ENCODE data around the gene CGB2.
"Not testable (repeated sequence)": the region's sequence is repeated elsewhere in the genome, so short reads cannot be mapped to it uniquely, and the experiment has no call there.

Gene CGB2

DNA sequence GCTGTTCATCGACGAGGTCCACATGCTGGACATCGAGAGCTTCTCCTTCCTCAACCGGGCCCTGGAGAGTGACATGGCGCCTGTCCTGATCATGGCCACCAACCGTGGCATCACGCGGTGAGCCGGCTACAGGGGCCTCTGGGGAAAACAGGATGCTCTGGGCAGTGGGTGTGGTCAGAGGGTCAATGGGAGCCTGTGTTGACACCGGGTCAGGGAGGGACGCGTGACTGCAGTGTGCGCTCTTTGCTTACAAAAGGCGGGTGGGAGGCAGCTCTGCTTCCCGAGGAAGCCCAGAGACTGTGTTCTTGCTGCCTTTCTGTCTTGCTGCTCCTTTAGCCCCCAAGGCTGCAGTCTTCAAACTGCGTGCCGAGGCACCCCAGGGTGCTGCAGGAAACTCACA lies 20.5 kb upstream of the CGB2 start:
- DNase-seq, result no peak

DNA sequence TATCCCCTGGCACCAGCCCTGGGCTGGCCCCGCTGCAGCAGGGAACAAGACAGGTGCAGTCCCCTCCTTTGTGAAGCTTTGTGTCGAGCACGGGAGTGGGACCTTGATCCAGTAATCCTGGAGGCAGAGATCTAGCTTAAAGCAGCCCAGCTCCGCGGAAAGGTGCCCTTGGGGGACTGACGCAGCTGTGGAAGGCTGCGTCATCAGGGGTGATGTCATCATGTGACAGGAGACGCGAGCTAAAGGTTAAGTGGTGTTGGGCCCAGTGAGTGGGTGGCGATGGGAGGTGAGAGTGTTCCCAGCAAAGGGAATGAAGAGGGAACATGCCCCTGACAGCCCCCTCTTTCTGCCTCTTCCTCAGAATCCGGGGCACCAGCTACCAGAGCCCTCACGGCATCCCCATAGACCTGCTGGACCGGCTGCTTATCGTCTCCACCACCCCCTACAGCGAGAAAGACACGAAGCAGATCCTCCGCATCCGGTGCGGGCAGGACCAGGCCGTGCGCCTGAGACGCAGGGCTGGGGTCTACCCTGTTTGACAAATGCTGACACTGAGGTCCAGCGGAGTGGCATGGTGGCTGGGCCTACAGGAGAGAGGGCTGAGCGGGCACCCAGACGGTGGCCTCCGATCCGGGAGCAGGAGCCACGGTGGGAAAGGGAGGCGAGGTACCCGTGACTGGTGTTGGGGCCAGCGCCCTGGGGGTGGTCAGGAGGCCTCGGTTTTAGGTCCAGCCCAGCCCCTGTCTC lies 17.4 kb upstream of the CGB2 start:
- DNase-seq, result no peak

DNA sequence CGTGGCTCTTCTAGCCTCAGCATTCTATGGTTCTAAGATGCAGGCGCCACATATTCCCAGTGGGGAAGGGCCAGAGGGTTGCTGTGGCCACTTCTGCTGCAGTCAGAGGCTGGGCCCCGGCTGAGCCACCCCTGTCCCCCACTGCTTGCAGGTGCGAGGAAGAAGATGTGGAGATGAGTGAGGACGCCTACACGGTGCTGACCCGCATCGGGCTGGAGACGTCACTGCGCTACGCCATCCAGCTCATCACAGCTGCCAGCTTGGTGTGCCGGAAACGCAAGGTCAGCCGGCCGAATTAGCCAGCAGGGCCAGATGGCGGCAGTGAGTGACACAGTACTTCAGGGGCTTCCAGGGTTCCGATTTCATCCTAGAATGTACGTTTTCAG lies 16.8 kb upstream of the CGB2 start:
- DNase-seq, result no peak

DNA sequence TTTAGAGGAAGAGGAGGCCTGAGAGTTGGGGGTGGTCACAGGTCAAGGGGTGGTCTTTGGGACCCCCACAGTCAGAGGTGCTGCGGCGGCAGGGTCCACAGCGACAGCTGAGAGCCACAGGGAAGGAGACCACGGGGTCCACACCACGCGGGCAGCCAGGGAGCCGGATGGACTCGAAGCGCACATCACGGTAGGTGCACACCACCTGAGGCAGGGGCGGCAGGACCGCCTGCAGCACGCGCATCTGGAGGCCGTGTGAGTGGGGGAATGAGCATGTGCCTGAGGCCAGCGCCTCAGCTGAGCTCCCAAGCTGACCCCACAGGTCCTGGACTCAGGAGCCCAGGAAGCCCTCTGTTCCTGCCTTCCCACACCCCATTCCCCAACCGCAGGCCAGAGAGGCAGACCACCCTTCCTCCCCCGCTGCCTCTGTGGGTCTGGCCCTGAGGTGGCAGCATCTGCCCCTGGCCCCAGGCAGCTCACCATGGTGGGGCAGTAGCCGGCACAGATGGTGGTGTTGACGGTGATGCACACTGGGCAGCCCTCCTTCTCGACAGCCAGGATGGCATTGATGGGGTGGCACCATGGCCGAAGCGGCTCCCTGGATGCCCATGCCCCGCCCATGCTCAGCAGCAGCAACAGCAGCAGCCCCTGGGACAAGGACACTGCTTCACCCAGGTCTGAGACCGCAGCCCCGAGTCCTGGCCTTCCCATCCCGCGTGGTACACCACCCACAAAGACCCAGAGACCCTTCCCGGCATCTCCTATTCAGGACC lies 15.4 kb upstream of the CGB2 start:
- DNase-seq, result no peak

DNA sequence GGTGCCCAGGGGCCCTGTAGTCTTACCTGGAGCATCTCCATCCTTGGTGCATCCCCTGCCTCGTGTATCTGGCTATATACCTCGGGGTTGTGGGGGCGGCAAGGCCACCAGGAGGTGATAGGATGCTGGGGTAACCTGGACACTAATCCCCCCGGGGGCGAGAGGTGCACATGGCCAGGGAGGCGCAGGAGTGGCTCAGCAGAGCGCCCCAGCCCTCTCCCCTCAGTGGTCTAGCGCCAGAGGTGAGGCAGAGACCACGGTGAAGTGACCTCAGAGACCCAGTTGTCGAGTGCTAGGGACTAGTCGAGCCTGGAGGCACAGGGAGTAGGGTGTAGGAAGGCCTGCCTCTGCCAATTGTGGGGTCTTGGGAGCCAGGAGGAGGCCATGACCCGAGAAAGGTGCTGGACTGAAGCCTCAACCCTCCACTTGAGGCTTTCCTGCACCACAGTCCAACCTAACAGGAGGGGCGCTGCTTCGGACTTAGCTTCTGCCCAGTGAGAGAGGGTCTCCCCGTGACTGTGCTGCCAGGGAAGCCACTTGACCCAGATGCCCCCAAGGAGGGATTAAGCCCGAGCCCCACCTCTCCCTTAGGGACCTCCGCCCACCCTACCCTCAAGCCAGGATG lies 14.5 kb upstream of the CGB2 start, which contains the start of gene LHB:
Gene LHB (minus strand): TSS at position 51 of the 625 bp plus-strand sequence. CDS start 10 bp downstream, at position 41.
- DNase-seq, result no peak

DNA sequence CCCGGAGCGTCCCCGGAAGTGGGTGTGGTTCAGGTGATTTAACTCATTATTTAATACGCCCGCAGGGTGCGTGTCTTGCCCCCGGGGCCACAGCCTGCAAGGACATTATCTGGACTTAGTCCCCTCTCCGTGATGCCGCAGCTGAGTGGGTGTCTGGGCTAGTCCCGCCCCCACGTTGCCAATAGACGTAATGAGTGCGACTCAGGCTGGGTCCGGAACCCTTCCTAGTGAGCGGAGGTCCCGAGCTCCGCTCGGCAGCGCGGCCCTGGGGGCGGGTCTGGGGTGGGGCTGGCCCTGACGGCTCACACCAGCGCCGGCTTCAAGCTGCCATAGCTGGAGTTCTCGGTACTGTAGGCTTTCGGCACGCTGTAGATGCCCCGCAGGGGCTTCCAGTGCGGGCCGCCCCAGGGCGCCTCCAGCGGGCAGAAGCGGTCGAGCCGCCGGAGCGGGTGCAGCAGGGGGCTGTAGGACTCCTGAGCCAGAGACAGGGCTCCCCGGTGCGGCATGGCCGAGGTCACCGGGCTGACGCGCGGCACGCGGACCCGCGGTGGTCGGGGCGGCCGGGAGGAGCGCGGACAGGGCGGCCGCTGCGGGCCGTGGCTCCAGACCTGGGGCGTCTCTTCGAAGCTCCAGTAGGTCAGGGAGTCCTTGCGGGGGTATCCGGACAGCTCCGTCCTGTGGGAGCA lies 13.9 kb upstream of the CGB2 start:
- peak; percentile 71 for DNase-seq

DNA sequence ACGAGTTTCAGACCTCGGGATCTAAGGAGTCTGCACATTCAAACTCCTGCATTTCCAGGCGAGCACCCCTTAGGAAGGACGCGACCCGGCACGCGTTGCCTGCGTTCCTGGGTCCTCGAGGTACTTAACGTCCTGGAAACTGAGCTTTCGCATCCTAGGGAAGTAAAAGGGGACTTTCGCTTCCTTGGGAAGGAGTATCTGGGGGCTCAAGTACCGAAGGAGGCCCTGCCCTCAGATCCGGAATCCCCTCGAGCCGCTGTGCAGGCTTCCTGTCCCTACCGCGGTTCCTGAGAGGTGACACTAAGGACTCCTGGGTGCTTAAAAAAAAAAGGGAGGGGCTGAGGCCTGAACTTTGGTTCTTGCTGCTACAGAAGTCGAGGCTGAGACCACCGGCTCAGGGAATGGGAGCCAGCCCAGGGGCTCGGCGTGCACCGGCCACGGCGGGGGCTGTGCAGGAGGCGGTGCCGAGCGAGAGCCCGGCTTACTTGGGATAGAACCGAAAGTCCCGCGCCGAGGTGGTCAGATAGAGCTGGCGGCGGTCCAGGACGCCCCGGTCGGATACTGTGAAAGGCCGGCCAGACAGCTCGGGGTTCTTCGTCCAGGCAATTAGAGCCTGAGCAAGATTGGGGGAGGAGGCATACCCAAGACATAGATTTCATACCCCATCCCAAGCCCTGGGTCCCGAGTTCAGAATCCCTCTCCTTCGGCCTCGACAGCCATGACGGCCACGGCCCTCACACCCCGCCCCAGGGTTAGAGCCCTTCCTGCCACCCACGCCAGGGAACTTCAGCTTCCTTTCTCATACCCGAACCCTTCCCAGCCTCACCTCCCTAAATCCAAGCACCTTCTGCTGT lies 13.1 kb upstream of the CGB2 start:
- DNase-seq, result peak; percentile 36

DNA sequence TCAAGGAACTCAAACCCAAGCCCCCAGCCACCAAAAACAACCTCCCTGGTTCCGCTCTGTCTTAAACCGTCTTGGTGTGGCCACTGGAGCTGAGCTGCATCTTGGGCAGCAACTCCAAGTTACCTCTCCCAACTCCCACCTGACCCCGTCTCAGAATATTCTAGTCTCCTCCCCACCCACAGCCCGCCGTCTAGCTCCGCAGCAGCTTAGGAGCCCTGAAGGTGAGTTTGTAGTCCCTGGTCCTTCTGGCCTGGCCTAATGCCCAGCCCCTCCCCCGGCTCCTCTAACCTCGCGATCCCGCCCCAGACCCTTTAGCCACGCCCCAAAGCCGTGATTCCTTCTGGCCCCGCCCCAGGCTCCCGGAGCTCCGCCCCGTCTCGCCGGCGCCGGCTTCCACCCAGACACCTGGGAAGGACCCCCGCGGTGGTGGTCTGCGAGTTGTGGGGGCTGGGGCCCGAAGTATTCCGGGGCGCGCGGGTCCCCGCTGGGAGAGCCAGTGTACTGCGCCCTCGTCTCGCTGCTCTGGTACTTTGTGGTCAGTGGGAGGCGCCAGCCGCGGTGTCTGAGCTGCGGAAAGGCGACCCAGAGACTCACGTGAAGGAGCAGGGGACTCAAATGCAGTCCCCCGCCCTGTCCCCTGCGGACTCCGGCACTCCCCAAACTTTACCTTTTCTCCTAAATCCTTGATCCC lies 12.3 kb upstream of the CGB2 start:
- DNase-seq, result peak; percentile 72

DNA sequence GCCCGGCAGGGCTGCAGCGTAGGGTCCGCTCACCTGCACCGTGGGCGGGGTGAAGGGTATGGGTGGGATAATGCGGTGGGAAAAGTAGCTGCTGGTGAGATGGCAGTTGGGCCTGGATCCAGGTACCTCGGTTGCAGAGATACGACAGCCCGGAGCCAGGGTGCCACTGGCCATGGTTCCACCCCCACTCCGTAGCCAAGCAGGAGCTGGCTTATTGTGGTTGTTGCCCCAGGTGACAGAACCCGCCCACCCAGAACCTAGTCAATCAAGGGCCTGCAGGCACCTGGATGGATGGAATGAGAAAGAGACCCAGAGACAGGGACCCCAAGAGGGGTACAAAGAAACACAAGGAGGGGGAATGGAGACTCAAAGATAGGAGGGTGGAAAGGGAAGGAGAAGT lies 11.3 kb upstream of the CGB2 start:
- no peak for DNase-seq

DNA sequence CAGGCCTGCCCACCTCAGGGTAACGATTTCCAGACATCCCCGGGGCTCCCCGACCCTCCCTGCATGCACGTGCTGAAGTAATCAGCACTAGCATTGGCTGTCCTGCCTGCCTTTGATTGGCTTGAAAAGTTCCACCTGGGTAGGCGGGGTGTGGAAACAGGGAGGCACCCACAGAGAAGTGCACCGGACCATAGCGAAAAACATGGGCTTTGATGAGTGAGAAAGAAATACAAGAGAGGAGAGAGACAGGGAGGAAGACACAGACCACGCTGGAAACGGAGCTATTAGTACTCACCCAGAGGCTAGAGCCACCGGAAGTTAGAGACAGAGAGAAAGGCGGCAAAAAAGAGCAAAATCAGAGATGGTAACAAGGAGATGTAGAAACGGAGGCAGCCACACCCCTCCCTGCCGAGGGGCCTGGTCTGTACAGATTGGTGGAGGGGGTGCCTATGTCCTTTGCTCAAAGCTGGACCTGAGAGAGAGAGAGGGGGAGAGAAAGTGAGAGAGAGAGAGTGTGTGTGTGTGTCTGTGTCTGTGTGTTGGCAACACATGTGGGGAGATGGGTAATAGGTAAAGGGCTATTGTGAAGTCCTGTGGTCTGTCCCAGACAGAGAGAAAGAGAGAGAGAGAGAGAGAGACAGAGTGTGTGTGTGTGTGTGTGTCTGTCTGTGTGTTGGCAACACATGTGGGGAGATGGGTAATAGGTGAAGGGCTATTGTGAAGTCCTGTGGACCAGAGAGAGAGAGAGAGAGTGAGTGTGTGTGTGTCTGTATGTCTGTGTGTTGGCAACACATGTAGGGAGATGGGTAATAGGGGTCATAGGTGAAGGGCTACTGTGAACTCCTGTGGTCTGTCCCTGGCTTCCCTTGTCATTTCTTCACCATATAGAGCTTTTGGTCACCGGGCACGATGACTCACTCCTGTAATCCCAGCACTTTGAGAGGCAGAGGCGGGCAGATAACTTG lies 10.5 kb upstream of the CGB2 start:
- DNase-seq, result no peak

DNA sequence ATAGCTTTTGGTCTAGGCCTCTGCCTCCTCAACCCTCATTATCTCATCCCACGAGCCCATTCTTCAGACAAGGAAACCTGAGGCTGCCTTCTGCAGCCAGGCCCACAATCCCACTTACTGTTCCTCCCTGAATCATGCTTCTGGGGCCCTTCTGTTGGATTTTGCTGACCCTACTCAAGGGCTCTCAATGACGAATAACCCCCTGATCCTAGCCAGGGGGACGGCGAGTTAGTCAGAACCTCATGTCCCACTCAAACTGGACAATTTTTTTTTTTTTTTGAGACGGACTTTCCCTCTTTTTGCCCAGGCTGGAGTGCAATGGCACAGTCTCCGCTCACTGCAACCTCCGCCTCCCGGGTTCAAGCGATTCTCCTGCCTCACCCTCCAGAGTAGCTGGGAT lies 9.6 kb upstream of the CGB2 start:
- DNase-seq, result no peak

DNA sequence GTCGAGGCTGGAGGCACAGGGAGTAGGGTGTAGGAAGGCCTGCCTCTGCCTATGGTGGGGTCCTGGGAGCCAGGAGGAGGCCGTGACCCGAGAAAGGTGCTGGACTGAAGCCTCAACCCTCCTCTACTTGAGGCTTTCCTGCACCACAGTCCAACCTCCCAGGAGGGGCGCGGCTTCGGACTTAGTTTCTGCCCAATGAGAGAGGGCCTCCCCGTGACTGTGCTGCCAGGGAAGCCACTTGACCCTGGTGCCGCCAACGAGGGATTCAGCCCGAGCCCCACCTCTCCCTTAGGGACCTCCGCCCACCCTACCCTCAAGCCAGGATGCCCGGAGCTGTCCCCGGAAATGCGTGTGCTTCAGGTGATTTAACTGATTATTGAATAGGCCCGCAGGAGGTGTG lies 7.5 kb upstream of the CGB2 start, which contains the start of gene CGB3:
Gene CGB3 (minus strand): TSS at position 101 of the 400 bp plus-strand sequence. CDS start 362 bp downstream, outside the sequence.
- not testable (repeated sequence) for DNase-seq

DNA sequence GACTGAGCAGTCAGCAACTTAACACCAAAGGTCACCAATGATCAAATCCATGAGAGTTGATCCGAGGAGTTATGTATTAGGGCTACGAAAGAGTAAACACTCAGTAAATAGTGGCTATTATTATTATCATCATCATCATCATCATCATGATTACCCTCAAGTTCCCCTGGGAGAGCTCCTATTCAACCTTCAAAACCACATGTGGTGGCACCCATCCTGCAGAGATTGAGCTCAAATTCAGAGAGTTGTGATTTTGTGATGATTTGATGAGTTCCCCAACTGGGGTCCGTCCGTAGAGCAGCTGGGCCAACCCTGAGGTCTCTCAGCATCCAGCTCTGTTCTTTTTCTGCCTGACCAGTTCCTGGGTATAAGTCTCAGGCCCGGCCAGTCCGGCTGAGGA lies 6.6 kb upstream of the CGB2 start:
- not testable (repeated sequence) for DNase-seq

DNA sequence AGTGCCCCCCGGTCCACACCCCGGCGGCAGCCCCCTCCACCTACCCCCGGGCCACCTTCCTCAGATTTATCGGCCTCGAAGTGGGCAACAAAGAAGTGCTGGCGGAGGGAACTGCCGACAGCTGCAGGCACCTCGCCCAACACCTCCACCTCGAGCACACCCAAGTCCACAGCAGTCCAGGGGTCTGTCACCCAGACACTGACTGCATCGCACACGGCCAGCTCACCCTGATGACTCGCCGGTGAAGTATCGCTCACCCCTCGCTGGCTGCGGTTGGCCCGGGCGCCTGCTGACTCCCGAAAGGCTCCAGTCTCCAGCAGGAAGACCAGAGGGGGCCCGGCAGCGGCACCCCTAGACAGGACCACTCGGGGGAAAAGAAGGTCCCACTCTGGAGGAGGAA lies 6.1 kb upstream of the CGB2 start:
- DNase-seq, result not testable (repeated sequence)

DNA sequence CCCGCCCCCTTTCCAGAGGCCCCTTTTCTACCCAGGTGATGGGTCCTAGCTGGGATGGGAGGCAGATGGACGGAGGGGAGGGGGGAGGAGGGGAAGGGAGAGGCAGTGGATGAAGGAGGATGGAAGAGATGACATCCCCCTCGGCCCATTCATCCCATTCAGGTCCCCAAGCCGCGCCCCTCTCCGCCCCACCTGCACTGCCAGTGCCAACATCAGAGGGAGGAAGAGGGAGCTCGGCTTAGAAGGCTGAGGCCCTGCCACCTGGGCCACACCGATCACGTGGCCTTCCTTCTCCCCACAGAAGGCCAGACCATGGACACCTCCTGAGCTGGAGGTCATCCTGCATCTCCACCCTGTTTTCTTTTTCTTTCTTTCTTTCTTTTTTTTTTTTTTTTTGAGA lies 3.0 kb upstream of the CGB2 start:
- not testable (repeated sequence) for DNase-seq

DNA sequence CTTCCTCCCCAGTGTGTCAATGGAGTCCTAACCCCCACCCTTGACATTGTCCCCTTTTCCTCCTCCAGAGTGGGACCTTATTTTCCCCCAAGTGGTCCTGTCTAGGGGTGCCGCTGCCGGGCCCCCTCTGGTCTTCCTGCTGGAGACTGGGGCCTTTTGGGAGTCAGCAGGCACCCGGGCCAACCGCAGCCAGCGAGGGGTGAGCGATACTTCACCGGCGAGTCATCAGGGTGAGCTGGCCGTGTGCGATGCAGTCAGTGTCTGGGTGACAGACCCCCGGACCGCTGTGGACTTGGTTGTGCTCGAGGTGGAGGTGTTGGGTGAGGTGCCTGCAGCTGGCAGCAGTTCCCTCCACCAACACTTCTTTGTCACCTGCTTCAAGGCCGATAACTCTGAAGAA lies 1.9 kb upstream of the CGB2 start:
- DNase-seq, result not testable (repeated sequence)

DNA sequence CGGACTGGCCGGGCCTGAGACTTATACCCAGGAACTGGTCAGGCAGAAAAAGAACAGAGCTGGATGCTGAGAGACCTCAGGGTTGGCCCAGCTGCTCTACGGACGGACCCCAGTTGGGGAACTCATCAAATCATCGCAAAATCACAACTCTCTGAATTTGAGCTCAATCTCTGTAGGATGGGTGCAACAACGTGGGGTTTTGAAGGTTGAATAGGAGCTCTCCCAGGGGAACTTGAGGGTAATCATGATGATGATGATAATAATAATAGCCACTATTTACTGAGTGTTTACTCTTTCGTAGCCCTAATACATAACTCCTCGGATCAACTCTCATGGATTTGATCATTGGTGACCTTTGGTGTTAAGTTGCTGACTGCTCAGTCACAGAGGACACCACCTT lies 1.4 kb upstream of the CGB2 start:
- not testable (repeated sequence) for DNase-seq

DNA sequence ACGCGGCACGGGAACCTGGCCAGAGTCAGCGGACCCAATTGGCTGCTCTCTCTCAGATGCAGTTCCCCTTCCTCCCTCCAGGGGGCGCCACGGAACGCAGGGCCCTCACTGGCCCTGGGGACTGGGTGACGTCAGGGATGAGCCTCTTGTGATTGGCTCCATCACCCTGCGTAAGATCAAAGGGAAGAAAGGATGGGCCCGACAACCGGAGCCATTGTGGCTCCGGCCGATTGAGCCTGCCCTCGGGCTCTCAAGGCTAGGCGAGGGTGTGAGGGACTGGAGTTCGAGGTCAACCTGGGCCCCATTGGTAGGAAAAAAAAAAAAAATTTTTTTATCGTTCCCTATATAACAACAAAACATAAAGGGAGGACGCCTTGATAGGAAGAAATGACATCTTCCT lies 5.1 kb downstream of the CGB2 start, which contains the start of gene CGB1:
Gene CGB1 (minus strand): TSS at position 81 of the 400 bp plus-strand sequence. CDS start 184 bp downstream, outside the sequence.
- DNase-seq, result peak; percentile 32

DNA sequence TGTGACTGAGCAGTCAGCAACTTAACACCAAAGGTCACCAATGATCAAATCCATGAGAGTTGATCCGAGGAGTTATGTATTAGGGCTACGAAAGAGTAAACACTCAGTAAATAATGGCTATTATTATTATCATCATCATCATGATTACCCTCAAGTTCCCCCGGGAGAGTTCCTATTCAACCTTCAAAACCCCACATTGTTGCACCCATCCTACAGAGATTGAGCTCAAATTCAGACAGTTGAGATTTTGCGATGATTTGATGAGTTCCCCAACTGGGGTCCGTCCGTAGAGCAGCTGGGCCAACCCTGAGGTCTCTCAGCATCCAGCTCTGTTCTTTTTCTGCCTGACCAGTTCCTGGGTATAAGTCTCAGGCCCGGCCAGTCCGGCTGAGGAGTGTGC lies 6.4 kb downstream of the CGB2 start:
- DNase-seq, result not testable (repeated sequence)
